Liver (tissue), 3 donors: ENCODE measurements around the gene PIEZO1.

Experiments used
- EGR1 ChIP-seq, 2 donors: IDR thresholded peaks; 2 replicates each; pipeline ENCODE4 v1.6.1; 2016 to 2018; ENCODE audit warnings: antibody characterized with exemption in 2 of 2, low read depth in 2 of 2
- GABPA ChIP-seq, 2 donors: IDR thresholded peaks in 1 of 2; conservative IDR thresholded peaks in 1 of 2; 2 replicates each; pipeline ENCODE4 v1.6.1; 2016; ENCODE audit warnings: antibody characterized with exemption in 2 of 2, mild to moderate bottlenecking in 1 of 2, moderate library complexity in 1 of 2
- JUND ChIP-seq, 2 donors: IDR thresholded peaks; 2 replicates each; pipeline ENCODE4 v1.6.1; 2016; ENCODE audit warnings: antibody characterized with exemption in 2 of 2
- RAD21 ChIP-seq, 2 donors: IDR thresholded peaks; 2 replicates each; pipeline ENCODE4 v1.6.1; 2016; ENCODE audit warnings: antibody characterized with exemption in 2 of 2, mild to moderate bottlenecking in 2 of 2
- RXRA ChIP-seq, 2 donors: IDR thresholded peaks; 2 replicates each; pipeline ENCODE4 v1.6.1; 2017 to 2018; ENCODE audit warnings: antibody characterized with exemption in 2 of 2, mild to moderate bottlenecking in 1 of 2
- TAF1 ChIP-seq: conservative IDR thresholded peaks from 2 replicates; pipeline ENCODE4 v1.6.1; 2016; ENCODE audit warnings: antibody characterized with exemption, mild to moderate bottlenecking
- ZBTB33 ChIP-seq: IDR thresholded peaks from 2 replicates; pipeline ENCODE4 v1.6.1; 2016; ENCODE audit warnings: antibody characterized with exemption
- TF ChIP-seq, protein P1 (sequence below): fragments of 150-350 bp; IDR thresholded peaks from 2 replicates; pipeline ENCODE4 v1.5.1; 2017; ENCODE audit warnings: improper control_type of control experiment, low read depth, low read length; ENCODE audit not compliant: missing input control
- TF ChIP-seq, protein P2 (sequence below): IDR thresholded peaks from 2 replicates; pipeline ENCODE4 v1.6.1; 2016; ENCODE audit warnings: antibody characterized with exemption
- TF ChIP-seq, protein P3 (sequence below): IDR thresholded peaks from 2 replicates; pipeline ENCODE4 v1.6.1; 2016; ENCODE audit warnings: antibody characterized with exemption
- TF ChIP-seq, protein P4 (sequence below): IDR thresholded peaks from 2 replicates; pipeline ENCODE4 v1.6.1; 2016; ENCODE audit warnings: antibody characterized with exemption, mild to moderate bottlenecking
- donor health status: healthy.
- donor health status: healthy.

DNA sequence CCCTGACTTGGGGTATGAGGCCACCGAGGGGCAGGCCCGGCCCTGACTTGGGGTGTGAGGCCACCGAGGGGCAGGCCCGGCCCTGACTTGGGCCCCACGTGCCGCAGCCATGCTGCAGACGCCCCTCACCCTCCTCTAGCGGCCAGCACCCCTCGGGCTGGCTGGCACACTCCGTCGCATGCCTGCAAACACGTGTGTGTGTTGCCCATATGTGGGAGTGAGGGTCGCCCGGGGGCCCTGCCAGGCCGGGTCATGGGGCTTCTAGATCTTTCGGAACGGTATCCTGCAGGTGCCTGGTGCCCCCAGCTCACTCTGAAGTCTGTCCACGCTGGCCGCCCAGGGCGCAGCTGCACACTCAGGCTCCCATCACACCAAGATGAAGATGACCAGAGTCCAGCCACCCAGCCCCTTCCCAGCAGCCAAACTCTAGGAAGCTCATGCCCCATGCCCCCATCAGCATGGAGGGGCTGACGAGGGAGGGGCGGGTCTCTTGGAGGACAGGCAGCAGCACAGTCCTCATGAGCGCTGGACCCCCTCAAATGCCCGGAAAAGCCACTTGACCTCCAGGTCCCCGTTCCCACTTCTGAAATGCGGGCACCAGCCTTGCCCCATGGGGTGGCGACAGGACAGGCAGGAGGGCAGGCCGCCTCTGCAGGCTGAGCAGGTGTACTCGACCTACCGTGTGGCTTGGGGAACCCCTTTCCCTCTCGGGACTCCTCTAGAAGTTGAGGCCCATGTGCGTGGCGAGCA, 44.9 kb downstream of the PIEZO1 start:
- TF ChIP-seq EGR1 (IDR thresholded peaks at IDR 0.05; ENCODE audit: low read depth in 2 of 2) (no peak), RXRA (IDR thresholded peaks at IDR 0.05) (no peak), RAD21 (IDR thresholded peaks at IDR 0.05) (no peak), ZBTB33 (no peak), GABPA (IDR thresholded peaks at IDR 0.05 in 1 of 2, conservative IDR thresholded peaks at IDR 0.05 in 1 of 2) (no peak), JUND (IDR thresholded peaks at IDR 0.05) (no peak), TAF1 (no peak)
- TF ChIP-seq, protein P1, sequence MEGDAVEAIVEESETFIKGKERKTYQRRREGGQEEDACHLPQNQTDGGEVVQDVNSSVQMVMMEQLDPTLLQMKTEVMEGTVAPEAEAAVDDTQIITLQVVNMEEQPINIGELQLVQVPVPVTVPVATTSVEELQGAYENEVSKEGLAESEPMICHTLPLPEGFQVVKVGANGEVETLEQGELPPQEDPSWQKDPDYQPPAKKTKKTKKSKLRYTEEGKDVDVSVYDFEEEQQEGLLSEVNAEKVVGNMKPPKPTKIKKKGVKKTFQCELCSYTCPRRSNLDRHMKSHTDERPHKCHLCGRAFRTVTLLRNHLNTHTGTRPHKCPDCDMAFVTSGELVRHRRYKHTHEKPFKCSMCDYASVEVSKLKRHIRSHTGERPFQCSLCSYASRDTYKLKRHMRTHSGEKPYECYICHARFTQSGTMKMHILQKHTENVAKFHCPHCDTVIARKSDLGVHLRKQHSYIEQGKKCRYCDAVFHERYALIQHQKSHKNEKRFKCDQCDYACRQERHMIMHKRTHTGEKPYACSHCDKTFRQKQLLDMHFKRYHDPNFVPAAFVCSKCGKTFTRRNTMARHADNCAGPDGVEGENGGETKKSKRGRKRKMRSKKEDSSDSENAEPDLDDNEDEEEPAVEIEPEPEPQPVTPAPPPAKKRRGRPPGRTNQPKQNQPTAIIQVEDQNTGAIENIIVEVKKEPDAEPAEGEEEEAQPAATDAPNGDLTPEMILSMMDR, result no peak
- TF ChIP-seq, protein P2, sequence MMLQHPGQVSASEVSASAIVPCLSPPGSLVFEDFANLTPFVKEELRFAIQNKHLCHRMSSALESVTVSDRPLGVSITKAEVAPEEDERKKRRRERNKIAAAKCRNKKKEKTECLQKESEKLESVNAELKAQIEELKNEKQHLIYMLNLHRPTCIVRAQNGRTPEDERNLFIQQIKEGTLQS, result no peak
- TF ChIP-seq, protein P3, sequence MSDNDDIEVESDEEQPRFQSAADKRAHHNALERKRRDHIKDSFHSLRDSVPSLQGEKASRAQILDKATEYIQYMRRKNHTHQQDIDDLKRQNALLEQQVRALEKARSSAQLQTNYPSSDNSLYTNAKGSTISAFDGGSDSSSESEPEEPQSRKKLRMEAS, result no peak
- TF ChIP-seq, protein P4, sequence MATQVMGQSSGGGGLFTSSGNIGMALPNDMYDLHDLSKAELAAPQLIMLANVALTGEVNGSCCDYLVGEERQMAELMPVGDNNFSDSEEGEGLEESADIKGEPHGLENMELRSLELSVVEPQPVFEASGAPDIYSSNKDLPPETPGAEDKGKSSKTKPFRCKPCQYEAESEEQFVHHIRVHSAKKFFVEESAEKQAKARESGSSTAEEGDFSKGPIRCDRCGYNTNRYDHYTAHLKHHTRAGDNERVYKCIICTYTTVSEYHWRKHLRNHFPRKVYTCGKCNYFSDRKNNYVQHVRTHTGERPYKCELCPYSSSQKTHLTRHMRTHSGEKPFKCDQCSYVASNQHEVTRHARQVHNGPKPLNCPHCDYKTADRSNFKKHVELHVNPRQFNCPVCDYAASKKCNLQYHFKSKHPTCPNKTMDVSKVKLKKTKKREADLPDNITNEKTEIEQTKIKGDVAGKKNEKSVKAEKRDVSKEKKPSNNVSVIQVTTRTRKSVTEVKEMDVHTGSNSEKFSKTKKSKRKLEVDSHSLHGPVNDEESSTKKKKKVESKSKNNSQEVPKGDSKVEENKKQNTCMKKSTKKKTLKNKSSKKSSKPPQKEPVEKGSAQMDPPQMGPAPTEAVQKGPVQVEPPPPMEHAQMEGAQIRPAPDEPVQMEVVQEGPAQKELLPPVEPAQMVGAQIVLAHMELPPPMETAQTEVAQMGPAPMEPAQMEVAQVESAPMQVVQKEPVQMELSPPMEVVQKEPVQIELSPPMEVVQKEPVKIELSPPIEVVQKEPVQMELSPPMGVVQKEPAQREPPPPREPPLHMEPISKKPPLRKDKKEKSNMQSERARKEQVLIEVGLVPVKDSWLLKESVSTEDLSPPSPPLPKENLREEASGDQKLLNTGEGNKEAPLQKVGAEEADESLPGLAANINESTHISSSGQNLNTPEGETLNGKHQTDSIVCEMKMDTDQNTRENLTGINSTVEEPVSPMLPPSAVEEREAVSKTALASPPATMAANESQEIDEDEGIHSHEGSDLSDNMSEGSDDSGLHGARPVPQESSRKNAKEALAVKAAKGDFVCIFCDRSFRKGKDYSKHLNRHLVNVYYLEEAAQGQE, result no peak
